ENCODE results near the gene PRPS1. TPM values are rescaled to one million over a fixed set of nuclear protein-coding genes. Genes with fewer than 3 reads are reported as not detected.
A peak's percentile ranks its signal among the peaks of the same experiment; 100 is the strongest.

PRPS1 gene
- polyA plus RNA-seq, 3 donors, result 10.4 to 11.8 (median 11.4) TPM

DNA sequence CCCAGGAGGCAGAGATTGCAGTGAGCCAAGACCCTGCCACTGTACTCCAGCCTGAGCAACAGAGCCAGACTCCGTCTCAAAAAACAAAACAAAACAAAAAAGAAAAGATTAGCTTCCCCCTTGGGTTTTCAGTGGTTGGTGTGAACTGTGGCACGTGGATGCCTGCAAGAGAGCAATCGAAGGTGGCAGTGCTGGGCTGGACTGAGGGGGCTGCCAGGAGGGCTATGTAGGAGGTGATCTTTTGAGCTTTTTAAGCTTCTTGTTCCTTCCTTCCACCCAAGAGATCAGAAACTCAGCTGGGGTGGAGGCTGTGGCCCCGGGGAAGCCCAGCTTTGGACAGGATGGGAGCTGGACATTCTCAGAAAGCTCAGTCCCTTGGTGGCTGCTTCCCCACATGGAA is 49.6 kb downstream of the PRPS1 start:
- 80% methylated on average over 2 of the region's 4 CpGs for WGBS (ENCODE audit: insufficient coverage)
- Histone ChIP-seq H3K27me3 (ENCODE audit: control insufficient read depth in 2 of 2, insufficient read depth in 2 of 2, low read length in 2 of 2) (no peaks in the 10 kb centered on the region), H3K79me2 (ENCODE audit: insufficient read depth, low read length) (peaks cover 8% of the 10 kb centered on the region), H3K4me2 (replicated peaks; ENCODE audit: extremely low read depth, low read length, poor library complexity, severe bottlenecking) (no peak overlapping the region), H3K4me3 (replicated peaks in 1 of 3; ENCODE audit: low read depth in 2 of 3, low read length in 3 of 3) (no peak overlapping the region), H3K4me1 (ENCODE audit: control insufficient read depth in 1 of 2, insufficient read depth in 2 of 2, low read length in 2 of 2) (peaks cover 67 to 72% of the 10 kb centered on the region in 2 donors), H3K36me3 (replicated peaks in 1 of 2; ENCODE audit: control insufficient read depth in 1 of 2, insufficient read depth in 2 of 2, low read length in 2 of 2) (no peaks in the 10 kb centered on the region), H2AFZ (ENCODE audit: insufficient read depth, low read depth, low read length, poor library complexity, severe bottlenecking) (no peak overlapping the region), H3K9me3 (replicated peaks in 1 of 2; ENCODE audit: control insufficient read depth in 1 of 2, insufficient read depth in 1 of 2, low read length in 2 of 2) (no peaks in the 10 kb centered on the region), H3K9ac (ENCODE audit: insufficient read depth, low read length, poor library complexity, severe bottlenecking) (no peak overlapping the region), H3K27ac (ENCODE audit: low read depth in 1 of 2, low read length in 2 of 2) (peak overlapping the region in 1 of 2 donors; percentile 95), H4K20me1 (ENCODE audit: insufficient read depth, low read length) (no peaks in the 10 kb centered on the region)
- Mint-ChIP-seq H3K9me3 (no peaks in the 10 kb centered on the region), H3K27ac (peak overlapping the region in 6 of 7 donors; percentile 36 to 99 (median 97)), H3K4me1 (peaks cover 65% of the 10 kb centered on the region), H3K27me3 (ENCODE audit: low read depth in 3 of 3) (peaks cover 0 to 9% (median 3%) of the 10 kb centered on the region in 3 donors), H3K4me3 (no peak overlapping the region), H3K36me3 (no peaks in the 10 kb centered on the region)
- DNase-seq, result no peak
- TF ChIP-seq, protein P1, sequence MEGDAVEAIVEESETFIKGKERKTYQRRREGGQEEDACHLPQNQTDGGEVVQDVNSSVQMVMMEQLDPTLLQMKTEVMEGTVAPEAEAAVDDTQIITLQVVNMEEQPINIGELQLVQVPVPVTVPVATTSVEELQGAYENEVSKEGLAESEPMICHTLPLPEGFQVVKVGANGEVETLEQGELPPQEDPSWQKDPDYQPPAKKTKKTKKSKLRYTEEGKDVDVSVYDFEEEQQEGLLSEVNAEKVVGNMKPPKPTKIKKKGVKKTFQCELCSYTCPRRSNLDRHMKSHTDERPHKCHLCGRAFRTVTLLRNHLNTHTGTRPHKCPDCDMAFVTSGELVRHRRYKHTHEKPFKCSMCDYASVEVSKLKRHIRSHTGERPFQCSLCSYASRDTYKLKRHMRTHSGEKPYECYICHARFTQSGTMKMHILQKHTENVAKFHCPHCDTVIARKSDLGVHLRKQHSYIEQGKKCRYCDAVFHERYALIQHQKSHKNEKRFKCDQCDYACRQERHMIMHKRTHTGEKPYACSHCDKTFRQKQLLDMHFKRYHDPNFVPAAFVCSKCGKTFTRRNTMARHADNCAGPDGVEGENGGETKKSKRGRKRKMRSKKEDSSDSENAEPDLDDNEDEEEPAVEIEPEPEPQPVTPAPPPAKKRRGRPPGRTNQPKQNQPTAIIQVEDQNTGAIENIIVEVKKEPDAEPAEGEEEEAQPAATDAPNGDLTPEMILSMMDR (IDR thresholded peaks at IDR 0.05), result no peak
- intact Hi-C loops (cut with micrococcal nuclease), result loop anchor here in 1 of 2 donors (2.0 kb wide), 1 partner anchor 19 kb away; no protein-coding TSS in a partner anchor

DNA sequence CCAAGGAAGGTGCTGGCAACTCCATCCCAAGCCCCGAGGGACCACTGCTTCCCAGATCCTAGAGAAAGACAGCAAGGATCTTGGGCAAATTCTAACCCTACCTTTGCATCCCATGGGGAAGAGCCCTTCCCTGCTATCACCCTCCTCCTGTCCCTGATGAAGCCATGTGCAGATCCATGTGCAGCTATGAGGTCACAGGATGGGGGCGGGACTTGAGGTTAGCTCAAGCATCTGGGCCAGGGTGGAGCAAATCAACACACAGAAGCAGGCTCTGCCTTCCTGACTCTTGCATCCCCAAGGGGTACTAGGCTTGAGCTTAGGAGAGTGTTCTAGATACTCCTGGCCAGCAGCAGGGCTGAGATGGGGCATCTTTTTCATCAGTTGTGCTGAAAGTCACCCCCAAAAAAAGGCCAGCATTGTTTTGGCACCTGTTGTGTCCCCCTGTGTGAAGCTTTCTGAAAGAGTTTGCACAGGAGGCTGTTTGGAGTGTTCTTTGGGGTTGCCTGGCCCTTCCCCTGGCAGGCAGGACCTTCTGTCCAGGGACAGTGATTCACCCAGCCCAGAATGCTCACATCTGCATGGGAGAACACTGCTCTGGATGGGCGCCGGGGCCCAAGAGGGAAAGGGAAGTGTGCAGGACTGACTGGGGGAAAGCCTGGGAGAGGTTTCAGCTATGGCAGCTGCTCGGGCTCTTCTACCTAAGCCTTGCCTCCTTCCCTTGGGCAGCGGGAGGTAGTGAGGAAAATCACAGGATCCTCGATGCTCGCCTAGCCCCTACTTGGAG is 50.8 kb downstream of the PRPS1 start:
- peaks cover 67 to 74% of the 10 kb centered on the region in 2 donors for H3K4me1 ChIP-seq (ENCODE audit: control insufficient read depth in 1 of 2, insufficient read depth in 2 of 2, low read length in 2 of 2)
- peak overlapping the region; percentile 65 to 99 (median 72) for H3K27ac Mint-ChIP-seq
- peaks cover 68% of the 10 kb centered on the region for H3K4me1 Mint-ChIP-seq
- peak overlapping the region; percentile 10 for H3K4me2 ChIP-seq (replicated peaks; ENCODE audit: extremely low read depth, low read length, poor library complexity, severe bottlenecking)
- no peaks in the 10 kb centered on the region for H4K20me1 ChIP-seq (ENCODE audit: insufficient read depth, low read length)
- no peak overlapping the region for H3K4me3 ChIP-seq (replicated peaks in 1 of 3; ENCODE audit: low read depth in 2 of 3, low read length in 3 of 3)
- no peaks in the 10 kb centered on the region for H3K27me3 ChIP-seq (ENCODE audit: control insufficient read depth in 2 of 2, insufficient read depth in 2 of 2, low read length in 2 of 2)
- DNase-seq, result peak; percentile 65 to 67 (median 66)
- H3K9me3 ChIP-seq (replicated peaks in 1 of 2; ENCODE audit: control insufficient read depth in 1 of 2, insufficient read depth in 1 of 2, low read length in 2 of 2), result no peaks in the 10 kb centered on the region
- intact Hi-C loops (cut with micrococcal nuclease), result loop anchor here in 1 of 2 donors (2.0 kb wide), 1 partner anchor 18 kb away; no protein-coding TSS in a partner anchor
- no peaks in the 10 kb centered on the region for H3K36me3 Mint-ChIP-seq
- peaks cover 8% of the 10 kb centered on the region for H3K79me2 ChIP-seq (ENCODE audit: insufficient read depth, low read length)
- H3K4me3 Mint-ChIP-seq, result no peak overlapping the region
- no peaks in the 10 kb centered on the region for H3K9me3 Mint-ChIP-seq
- H3K27me3 Mint-ChIP-seq (ENCODE audit: low read depth in 3 of 3), result peaks cover 0 to 11% (median 3%) of the 10 kb centered on the region in 3 donors
- WGBS (ENCODE audit: insufficient coverage), result 67% methylated on average over 1 of the region's 8 CpGs
- no peaks in the 10 kb centered on the region for H3K36me3 ChIP-seq (replicated peaks in 1 of 2; ENCODE audit: control insufficient read depth in 1 of 2, insufficient read depth in 2 of 2, low read length in 2 of 2)
- no peak overlapping the region for H3K9ac ChIP-seq (ENCODE audit: insufficient read depth, low read length, poor library complexity, severe bottlenecking)
- no peak overlapping the region for H2AFZ ChIP-seq (ENCODE audit: insufficient read depth, low read depth, low read length, poor library complexity, severe bottlenecking)
- H3K27ac ChIP-seq (ENCODE audit: low read depth in 1 of 2, low read length in 2 of 2), result peak overlapping the region; percentile 40 to 79
- TF ChIP-seq, protein P1 (IDR thresholded peaks at IDR 0.05), result no peak

Measured in CD14-positive monocyte (primary cell).